Stimulated activated CD4-positive, alpha-beta T cell treated with anti-CD3 and anti-CD28 coated beads, Interleukin-1b, Interleukin-23, amount 100 ng/mL, for 1 hour (primary cell): Measurements from ENCODE around the gene PIK3R1.

Experiments used
- DNase-seq, 2 donors: peaks; one replicate each; pipeline ENCODE4 v3.0.0-alpha.2; 2020; ENCODE audit warnings: low read depth in 2 of 2

Gene PIK3R1

GRCh38 chr5:68296895-68297294 is 81.3 kb downstream of the PIK3R1 start:
- no peak for DNase-seq

GRCh38 chr5:68297656-68298055 is 82.1 kb downstream of the PIK3R1 start:
- DNase-seq, result no peak

- DNase-seq, result no peak
Measured at GRCh38 chr5:68298479-68298878, 82.9 kb downstream of the PIK3R1 start.

GRCh38 chr5:68299105-68299504 is 83.5 kb downstream of the PIK3R1 start:
- DNase-seq, result no peak

- no peak for DNase-seq
Measured at GRCh38 chr5:68299575-68299974, 84.0 kb downstream of the PIK3R1 start.

GRCh38 chr5:68303038-68303738 is 87.6 kb downstream of the PIK3R1 start:
- DNase-seq, result no peak

GRCh38 chr5:68303754-68304420 is 88.3 kb downstream of the PIK3R1 start:
- no peak for DNase-seq

GRCh38 chr5:68304421-68305052 is 89.0 kb downstream of the PIK3R1 start:
- no peak for DNase-seq

GRCh38 chr5:68305223-68305870 is 89.8 kb downstream of the PIK3R1 start:
- no peak for DNase-seq

GRCh38 chr5:68306361-68307014 is 90.9 kb downstream of the PIK3R1 start:
- DNase-seq, result no peak

- DNase-seq, result no peak
Measured at GRCh38 chr5:68313336-68313735, 97.8 kb downstream of the PIK3R1 start.

GRCh38 chr5:68314465-68314864 is 98.9 kb downstream of the PIK3R1 start:
- no peak for DNase-seq

GRCh38 chr5:68315679-68316271 is 100.2 kb downstream of the PIK3R1 start:
- DNase-seq, result no peak

GRCh38 chr5:68316469-68316868 is 100.9 kb downstream of the PIK3R1 start:
- no peak for DNase-seq

- no peak for DNase-seq
Measured at GRCh38 chr5:68317646-68318045, 102.1 kb downstream of the PIK3R1 start.

- no peak for DNase-seq
Measured at GRCh38 chr5:68318955-68319705, 103.6 kb downstream of the PIK3R1 start.

- no peak for DNase-seq
Measured at GRCh38 chr5:68319706-68320412, 104.3 kb downstream of the PIK3R1 start.

GRCh38 chr5:68320413-68320986 is 104.9 kb downstream of the PIK3R1 start:
- no peak for DNase-seq

GRCh38 chr5:68325065-68325580 is 109.6 kb downstream of the PIK3R1 start:
- DNase-seq, result no peak
